ENCODE data around the gene MMP15. TPM values are rescaled to one million over a fixed set of nuclear protein-coding genes. Genes with fewer than 3 reads are reported as not detected.

The MMP15 gene
- total and polyA plus RNA-seq, 2 donors (not counting 3 experiments of a cell fraction or from before 2014, with no cell fraction given): 12.6 to 16.0 TPM

DNA sequence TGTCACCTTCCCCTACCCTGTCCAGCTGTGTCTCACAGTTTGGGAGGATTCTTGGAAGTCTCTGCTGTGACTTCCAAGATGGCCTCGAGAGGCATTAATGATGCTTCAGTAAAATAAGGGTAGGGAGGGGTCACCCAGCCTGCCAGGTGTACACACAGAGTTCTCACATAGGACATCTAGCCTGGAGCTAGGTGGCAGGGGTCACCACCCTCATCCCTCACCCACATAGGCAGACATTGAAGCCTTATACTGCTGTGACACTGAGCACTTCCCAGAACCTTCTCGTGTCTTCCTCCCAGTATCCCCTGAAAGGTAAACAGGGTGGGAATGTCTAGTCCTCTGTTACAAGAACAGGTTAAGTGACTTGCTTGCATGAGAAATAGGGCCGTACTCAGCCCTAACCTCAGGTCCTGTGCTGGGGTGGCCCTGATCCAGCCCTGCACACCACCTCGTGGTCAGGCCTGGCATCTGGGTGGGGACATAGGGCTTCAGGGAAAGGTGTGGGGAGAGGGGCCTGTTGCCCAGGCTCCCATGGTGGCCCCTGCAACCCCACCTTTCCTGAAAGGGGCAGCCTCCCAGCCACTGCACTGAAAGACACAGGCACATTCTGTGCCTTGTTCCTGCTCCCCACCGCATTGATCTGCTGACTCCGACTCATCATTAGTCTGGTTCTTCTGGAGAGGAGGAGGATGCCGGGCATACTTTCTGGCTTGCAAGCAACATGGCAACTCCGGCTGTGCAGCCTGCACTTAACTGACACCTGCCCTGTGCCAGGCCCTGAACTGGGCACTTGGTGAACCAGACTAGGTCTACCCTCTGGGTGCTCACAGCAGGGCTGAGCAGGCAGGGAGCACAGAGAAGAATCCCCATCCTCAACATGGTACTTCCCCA is 3.6 kb upstream of the MMP15 start:
- Histone ChIP-seq H3K27me3 (ENCODE audit: control insufficient read depth in 2 of 2, insufficient read depth in 2 of 2, low read length in 2 of 2) (peaks cover 0 to 2% of the 10 kb centered on the region in 2 experiments), H3K27ac (ENCODE audit: insufficient read depth, low read depth, low read length) (no peak overlapping the region), H2AFZ (ENCODE audit: low read depth, low read length) (no peak overlapping the region), H3K9ac (replicated peaks; ENCODE audit: extremely low read depth, insufficient read depth, low read length) (no peak overlapping the region), H3K4me2 (ENCODE audit: insufficient read depth, low read length) (no peak overlapping the region), H3K79me2 (ENCODE audit: control insufficient read depth, insufficient read depth, low read length) (no peaks in the 10 kb centered on the region), H3K4me1 (ENCODE audit: control insufficient read depth, extremely low read depth, insufficient read depth, low read length) (peaks cover 19% of the 10 kb centered on the region), H3K9me3 (replicated peaks; ENCODE audit: control insufficient read depth, insufficient read depth, low read length) (no peaks in the 10 kb centered on the region), H3K36me3 (ENCODE audit: control insufficient read depth in 2 of 2, extremely low read depth in 1 of 2, insufficient read depth in 2 of 2, low read length in 2 of 2) (peaks cover 0 to 9% of the 10 kb centered on the region in 2 experiments), H3K9me1 (replicated peaks; ENCODE audit: control insufficient read depth, extremely low read depth, insufficient read depth, low read length) (no peaks in the 10 kb centered on the region), H3K4me3 (replicated peaks in 1 of 3; ENCODE audit: insufficient read depth in 1 of 3, low read depth in 1 of 3, low read length in 3 of 3) (no peak overlapping the region), H4K20me1 (replicated peaks; ENCODE audit: control insufficient read depth, extremely low read depth, insufficient read depth, low read length) (no peaks in the 10 kb centered on the region)
- no TSS peak for BruUV-seq (replicated peaks)
- no peak for DNase-seq (ENCODE audit: low read depth, low spot score)
- intact Hi-C loops (cut with micrococcal nuclease): loop anchor here (2.0 kb wide), 2 partner anchors 177 to 285 kb away; partner anchors contain the start of gene CSNK2A2
- FAIRE-seq: no peak
- ChIA-PET CTCF (interaction anchor here (1.3 to 5.6 kb wide), 4 partner anchors 41 to 106 kb away, joined by 3 to 81 read pairs (median 26); partner anchors contain the start of gene CFAP20), POLR2A (interaction anchor here (1.5 kb wide), 1 partner anchor 100 kb away, joined by 3 read pairs; no protein-coding TSS in a partner anchor)
- dilution Hi-C loops (cut with MboI; ENCODE audit: extremely low pct_ligation_motif_present, low sequenced_read_pairs): no loop called here
- TF ChIP-seq POLR2A (IDR thresholded peaks at IDR 0.05; ENCODE audit: low read depth, low read length): peak; percentile 23
- TF ChIP-seq, protein P1, sequence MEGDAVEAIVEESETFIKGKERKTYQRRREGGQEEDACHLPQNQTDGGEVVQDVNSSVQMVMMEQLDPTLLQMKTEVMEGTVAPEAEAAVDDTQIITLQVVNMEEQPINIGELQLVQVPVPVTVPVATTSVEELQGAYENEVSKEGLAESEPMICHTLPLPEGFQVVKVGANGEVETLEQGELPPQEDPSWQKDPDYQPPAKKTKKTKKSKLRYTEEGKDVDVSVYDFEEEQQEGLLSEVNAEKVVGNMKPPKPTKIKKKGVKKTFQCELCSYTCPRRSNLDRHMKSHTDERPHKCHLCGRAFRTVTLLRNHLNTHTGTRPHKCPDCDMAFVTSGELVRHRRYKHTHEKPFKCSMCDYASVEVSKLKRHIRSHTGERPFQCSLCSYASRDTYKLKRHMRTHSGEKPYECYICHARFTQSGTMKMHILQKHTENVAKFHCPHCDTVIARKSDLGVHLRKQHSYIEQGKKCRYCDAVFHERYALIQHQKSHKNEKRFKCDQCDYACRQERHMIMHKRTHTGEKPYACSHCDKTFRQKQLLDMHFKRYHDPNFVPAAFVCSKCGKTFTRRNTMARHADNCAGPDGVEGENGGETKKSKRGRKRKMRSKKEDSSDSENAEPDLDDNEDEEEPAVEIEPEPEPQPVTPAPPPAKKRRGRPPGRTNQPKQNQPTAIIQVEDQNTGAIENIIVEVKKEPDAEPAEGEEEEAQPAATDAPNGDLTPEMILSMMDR (IDR thresholded peaks at IDR 0.05; ENCODE audit: extremely low read depth in 1 of 2, insufficient read depth in 1 of 2, low read depth in 1 of 2, low read length in 2 of 2): no peak

Data from endothelial cell of umbilical vein (primary cell).